ENCODE measurements around the gene PPM1H. TPM values are rescaled to one million over a fixed set of nuclear protein-coding genes. Genes with fewer than 3 reads are reported as not detected.

Gene PPM1H
- total RNA-seq: 1.9 and 3.9 TPM in 2 replicates

GRCh38 chr12:62934799-62935674, at the start of gene PPM1H:
PPM1H (minus strand) TSS chr12:62935150; CDS start chr12:62934736, 414 bp downstream.

Other genes with a start within 250 kb of the PPM1H start
- 0.38 and 0.56 TPM in 2 replicates for gene AVPR1A, start 216.1 kb upstream of the PPM1H start, total RNA-seq

Measured in regular cardiac myocyte (primary cell).